Uterus (tissue), 2 donors: ENCODE data around the gene TSTD2.

Experiments used
- CTCF ChIP-seq, 4 experiments: fragments of 200-600 bp in 2 of 4; fragments of 450-650 bp in 2 of 4; sonication (generic) in 2 of 4; IDR thresholded peaks; one replicate each; pipeline ENCODE4 v1.5.1; 2016 to 2019; ENCODE audit warnings: antibody characterized with exemption in 4 of 4, mild to moderate bottlenecking in 2 of 4, moderate library complexity in 1 of 4
- POLR2A ChIP-seq, 2 donors: fragments of 450-650 bp; IDR thresholded peaks; one replicate each; pipeline ENCODE4 v1.6.1; 2016; ENCODE audit warnings: antibody characterized with exemption in 2 of 2, mild to moderate bottlenecking in 1 of 2, moderate library complexity in 1 of 2

GRCh38 chr9:97636903-97637302 is 3.7 kb upstream of the TSTD2 start:
- TF ChIP-seq CTCF (IDR thresholded peaks at IDR 0.05) (no peak), POLR2A (IDR thresholded peaks at IDR 0.05) (no peak)
